Stimulated activated naive CD8-positive, alpha-beta T cell treated with anti-CD3 and anti-CD28 coated beads, Interleukin-15, Interleukin-2, amounts not matched to agents 100 ng/mL and 50 ng/mL, for 24 hours (primary cell): ENCODE data around the gene EPS8L3.
"Not testable (repeated sequence)": the region's sequence is repeated elsewhere in the genome, so short reads cannot be mapped to it uniquely, and the experiment has no call there.

Experiments
- H3K27ac Mint-ChIP-seq: one replicate; pipeline ENCODE4 v1.8.0; 2021; ENCODE audit warnings: mild to moderate bottlenecking, mixed read lengths
- H3K27me3 Mint-ChIP-seq: one replicate; pipeline ENCODE4 v1.8.0; 2021; ENCODE audit warnings: mixed read lengths
- H3K36me3 Mint-ChIP-seq: one replicate; pipeline ENCODE4 v1.8.0; 2021; ENCODE audit warnings: low read depth, mixed read lengths
- H3K4me1 Mint-ChIP-seq: one replicate; pipeline ENCODE4 v1.8.0; 2021; ENCODE audit warnings: low read depth, mixed read lengths
- H3K4me3 Mint-ChIP-seq: one replicate; pipeline ENCODE4 v1.8.0; 2021; ENCODE audit warnings: mild to moderate bottlenecking, mixed read lengths
- H3K9me3 Mint-ChIP-seq: one replicate; pipeline ENCODE4 v1.8.0; 2021; ENCODE audit warnings: mixed read lengths

Gene EPS8L3

DNA sequence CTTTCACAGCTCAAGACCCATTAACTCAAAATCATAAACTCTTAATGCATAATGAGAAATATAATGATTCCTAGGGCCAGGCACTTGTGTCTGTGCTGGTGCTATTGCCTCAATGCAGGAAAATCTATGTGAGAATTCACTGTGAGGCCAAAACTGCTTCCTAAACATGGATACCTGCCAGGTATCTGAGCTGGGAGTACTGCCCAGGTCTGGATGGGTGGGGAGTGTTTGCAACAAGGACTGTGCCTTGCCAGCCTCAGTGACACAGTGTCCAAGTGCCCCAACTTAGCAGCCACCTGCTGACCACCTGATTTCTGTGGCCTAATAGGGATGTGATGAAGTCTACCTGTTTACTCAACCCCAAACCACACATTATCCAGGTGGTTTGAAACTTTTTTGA lies 53.9 kb downstream of the EPS8L3 start:
- not testable (repeated sequence) for H3K36me3 Mint-ChIP-seq, H3K27ac Mint-ChIP-seq, H3K4me1 Mint-ChIP-seq, H3K9me3 Mint-ChIP-seq, H3K4me3 Mint-ChIP-seq
- peaks cover 13% of the 10 kb centered on the region for H3K27me3 Mint-ChIP-seq

DNA sequence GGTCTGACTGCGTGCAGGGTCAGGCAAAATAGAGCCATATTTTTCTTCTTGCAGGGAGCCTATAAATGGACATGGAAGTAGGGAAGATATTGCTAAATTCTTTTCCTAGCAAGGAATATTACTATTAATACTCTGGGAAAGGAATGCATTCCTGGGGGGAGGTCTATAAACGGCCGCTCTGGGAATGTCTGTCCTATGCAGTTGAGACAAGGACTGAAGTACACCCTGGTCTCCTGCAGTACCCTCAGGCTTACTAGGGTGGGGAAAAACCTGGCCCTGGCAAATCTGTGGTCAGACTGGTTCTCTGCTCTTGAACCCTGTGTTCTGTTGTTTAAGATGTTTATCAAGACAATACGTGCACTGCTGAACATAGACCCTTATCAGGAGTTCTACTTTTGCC lies 54.8 kb downstream of the EPS8L3 start:
- not testable (repeated sequence) for H3K9me3 Mint-ChIP-seq, H3K27me3 Mint-ChIP-seq, H3K4me3 Mint-ChIP-seq, H3K27ac Mint-ChIP-seq, H3K4me1 Mint-ChIP-seq, H3K36me3 Mint-ChIP-seq

DNA sequence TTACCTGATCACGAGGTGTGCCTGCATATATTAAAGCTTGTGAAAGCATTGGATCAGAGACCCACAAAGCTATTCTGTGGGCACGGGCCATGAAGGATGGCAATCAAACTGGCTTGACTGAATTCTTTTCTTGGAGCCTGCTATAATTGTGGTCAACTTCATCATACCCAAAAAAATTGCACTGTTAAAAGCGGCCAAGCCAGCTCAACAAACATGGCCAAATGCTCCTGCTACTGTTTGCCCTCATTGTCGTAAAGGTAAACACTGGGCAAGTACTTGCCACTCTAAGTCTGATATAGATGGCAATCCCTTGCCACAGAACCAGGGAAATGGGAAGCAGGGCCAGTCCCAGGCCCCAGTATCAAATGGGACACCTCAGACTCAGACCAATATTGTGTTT lies 58.3 kb downstream of the EPS8L3 start:
- H3K36me3 Mint-ChIP-seq, result peaks cover 5% of the 10 kb centered on the region
- H3K4me1 Mint-ChIP-seq, result no peaks in the 10 kb centered on the region
- H3K27ac Mint-ChIP-seq, result no peak overlapping the region
- no peaks in the 10 kb centered on the region for H3K9me3 Mint-ChIP-seq
- H3K4me3 Mint-ChIP-seq, result no peak overlapping the region
- no peaks in the 10 kb centered on the region for H3K27me3 Mint-ChIP-seq

DNA sequence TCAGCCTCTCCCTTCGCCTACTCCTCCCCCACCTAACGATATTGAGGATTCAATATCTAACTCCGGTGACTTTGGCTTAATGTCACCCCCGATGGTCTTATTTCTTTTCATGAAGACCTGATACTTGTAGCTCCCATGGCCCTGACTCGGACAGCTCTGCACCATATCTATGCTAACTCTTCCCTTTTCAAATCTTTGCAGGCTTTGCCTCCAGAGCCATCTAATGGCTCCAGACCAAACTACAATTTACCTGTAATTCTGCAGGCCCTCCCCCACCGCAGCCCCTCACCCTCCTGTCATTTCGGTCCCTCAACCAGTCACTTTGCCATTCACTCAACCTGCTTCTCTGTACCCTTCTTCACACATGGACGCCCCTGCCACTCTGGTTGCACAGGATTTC lies 59.5 kb downstream of the EPS8L3 start:
- H3K9me3 Mint-ChIP-seq, result no peaks in the 10 kb centered on the region

DNA sequence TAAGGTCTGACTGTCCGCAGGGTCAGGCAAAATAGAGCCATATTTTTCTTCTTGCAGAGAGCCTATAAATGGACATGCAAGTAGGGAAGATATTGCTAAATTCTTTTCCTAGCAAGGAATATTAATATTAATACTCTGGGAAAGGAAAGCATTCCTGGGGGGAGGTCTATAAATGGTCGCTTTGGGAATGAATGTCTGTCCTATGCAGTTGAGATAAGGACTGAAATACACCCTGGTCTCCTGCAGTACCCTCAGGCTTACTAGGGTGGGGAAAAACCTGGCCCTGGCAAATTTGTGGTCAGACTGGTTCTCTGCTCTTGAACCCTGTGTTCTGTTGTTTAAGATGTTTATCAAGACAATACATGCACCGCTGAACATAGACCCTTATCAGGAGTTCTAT lies 60.8 kb downstream of the EPS8L3 start:
- not testable (repeated sequence) for H3K36me3 Mint-ChIP-seq, H3K9me3 Mint-ChIP-seq, H3K27ac Mint-ChIP-seq, H3K4me3 Mint-ChIP-seq, H3K4me1 Mint-ChIP-seq, H3K27me3 Mint-ChIP-seq

More for the DNA sequence above, 59.5 kb downstream of the EPS8L3 start:
- Mint-ChIP-seq H3K27me3 (no peaks in the 10 kb centered on the region), H3K36me3 (peaks cover under 1% of the 10 kb centered on the region), H3K4me1 (no peaks in the 10 kb centered on the region), H3K4me3 (no peak overlapping the region), H3K27ac (no peak overlapping the region)
